HG03097 (cell line): ENCODE data around the gene NAP1L1.

Experiments
- ATAC-seq: cut with Tn5 transposase; IDR thresholded peaks from one replicate; pipeline ENCODE4 v1.9.1; 2021; ENCODE audit not compliant: unreplicated experiment, low FRiP score

Gene NAP1L1

GRCh38 chr12:76024102-76024781 lies 60.2 kb downstream of the NAP1L1 start:
- ATAC-seq, result no peak

GRCh38 chr12:76023069-76023690 lies 61.3 kb downstream of the NAP1L1 start:
- no peak for ATAC-seq

GRCh38 chr12:76022506-76022905 lies 62.0 kb downstream of the NAP1L1 start:
- ATAC-seq, result no peak

- peak; percentile 45 for ATAC-seq
These were observed 63.5 kb downstream of the NAP1L1 start for GRCh38 chr12:76020731-76021672.

GRCh38 chr12:76020281-76020680 lies 64.2 kb downstream of the NAP1L1 start:
- peak; percentile 72 for ATAC-seq

GRCh38 chr12:76018672-76019071 lies 65.8 kb downstream of the NAP1L1 start:
- no peak for ATAC-seq

- no peak for ATAC-seq
These were observed 66.4 kb downstream of the NAP1L1 start for GRCh38 chr12:76018111-76018510.

GRCh38 chr12:76014007-76014406 lies 70.5 kb downstream of the NAP1L1 start:
- ATAC-seq, result no peak

GRCh38 chr12:76013603-76014002 lies 70.9 kb downstream of the NAP1L1 start:
- no peak for ATAC-seq

- ATAC-seq, result no peak
These were observed 71.8 kb downstream of the NAP1L1 start for GRCh38 chr12:76012644-76013043.

GRCh38 chr12:76010732-76011458 lies 73.6 kb downstream of the NAP1L1 start:
- ATAC-seq, result no peak

GRCh38 chr12:76008428-76008827 lies 76.1 kb downstream of the NAP1L1 start:
- ATAC-seq, result no peak

- ATAC-seq, result no peak
These were observed 76.8 kb downstream of the NAP1L1 start for GRCh38 chr12:76007640-76008039.

GRCh38 chr12:76006028-76006925 lies 78.2 kb downstream of the NAP1L1 start:
- ATAC-seq, result no peak

GRCh38 chr12:76003355-76003638 lies 81.2 kb downstream of the NAP1L1 start:
- ATAC-seq, result no peak

GRCh38 chr12:76002598-76003354 lies 81.7 kb downstream of the NAP1L1 start:
- no peak for ATAC-seq

- no peak for ATAC-seq
These were observed 86.0 kb downstream of the NAP1L1 start for GRCh38 chr12:75998292-75999063.

- ATAC-seq, result no peak
These were observed 86.8 kb downstream of the NAP1L1 start for GRCh38 chr12:75997658-75998057.
